A549 (cell line): ENCODE measurements around the gene GLYATL3. TPM values are rescaled to one million over a fixed set of nuclear protein-coding genes. Genes with fewer than 3 reads are reported as not detected.

Experiments used
- ATAC-seq, 2 experiments: fragments of 200-7000 bp in 1 of 2; fragments of >200 bp in 1 of 2; cut with Nextera tagmentation in 1 of 2; cut with Tn5 transposase in 1 of 2; 3 replicates each; pipeline versions ENCODE4 v1.8.0 to v1.9.1; 2018 to 2020; ENCODE audit warnings: mild to moderate bottlenecking in 1 of 2, moderate library complexity in 1 of 2
- CTCF ChIA-PET: fragments of 300-600 bp; sonication (Branson Sonifier 250); formaldehyde crosslinking; extraction: SDS; loops from one replicate; lab custom pipeline; 2021; ENCODE audit warnings: antibody characterized with exemption, inconsistent platforms; lab: Yijun Ruan, JAX
- POLR2A ChIA-PET: fragments of 350-600 bp; formaldehyde crosslinking; extraction: SDS; loops from one replicate; lab custom pipeline; 2021; ENCODE audit warnings: antibody characterized with exemption, inconsistent platforms; lab: Yijun Ruan, JAX
- DNase-seq, 2 experiments: peaks; one replicate each; pipeline versions ENCODE4 v3.0.0 to v3.0.0-alpha.2; 2011 to 2016; ENCODE audit warnings: low read depth in 1 of 2, low spot score in 1 of 2
- FAIRE-seq: peaks from 2 replicates; lab custom pipeline; 2011; peaks lifted over from hg19 to GRCh38; lab: Jason Lieb, UNC
- H3K27ac ChIP-seq, 2 experiments: fragments of >200 bp; sonication (Bioruptor Twin); formaldehyde crosslinking; 3 replicates each; pipeline ENCODE4 v1.5.1; 2016 to 2017
- H3K4me1 ChIP-seq: fragments of >200 bp; sonication (Bioruptor Twin); formaldehyde crosslinking; 3 replicates; pipeline ENCODE4 v1.6.1; 2016
- H3K4me2 ChIP-seq: fragments of >200 bp; sonication (Bioruptor Twin); formaldehyde crosslinking; 3 replicates; pipeline ENCODE4 v1.6.1; 2016
- H3K4me3 ChIP-seq: fragments of >200 bp; sonication (Bioruptor Twin); formaldehyde crosslinking; 3 replicates; pipeline ENCODE4 v1.5.1; 2016
- H3K9me3 ChIP-seq: fragments of >200 bp; sonication (Bioruptor Twin); formaldehyde crosslinking; 3 replicates; pipeline ENCODE4 v1.6.1; 2016
- ATOH8 ChIP-seq: fragments of 250-450 bp; sonication (Bioruptor Pico); IDR thresholded peaks from 2 replicates; pipeline ENCODE4 v1.5.0; 2020; ENCODE audit warnings: low read depth, mild to moderate bottlenecking, moderate library complexity
- BCL3 ChIP-seq: fragments of >200 bp; sonication (Bioruptor Twin); formaldehyde crosslinking; IDR thresholded peaks from 3 replicates; pipeline ENCODE4 v1.6.1; 2016
- CBX8 ChIP-seq: fragments of 200-600 bp; sonication (generic); IDR thresholded peaks from 2 replicates; pipeline ENCODE4 v1.6.1; 2016
- CEBPB ChIP-seq, 2 experiments: fragments of >200 bp in 1 of 2; sonication (Bioruptor Twin) in 1 of 2; formaldehyde crosslinking in 1 of 2; IDR thresholded peaks; 2 replicates each; pipeline ENCODE4 v1.6.1; 2012 to 2016
- CTCF ChIP-seq: fragments of >200 bp; sonication (Bioruptor Twin); formaldehyde crosslinking; IDR thresholded peaks from 3 replicates; pipeline ENCODE4 v1.5.1; 2016
- EHF ChIP-seq: fragments of 250-450 bp; sonication (Bioruptor Pico); IDR thresholded peaks from 2 replicates; pipeline ENCODE4 v1.5.0; 2020; ENCODE audit warnings: mild to moderate bottlenecking
- EP300 ChIP-seq, 2 experiments: fragments of >200 bp; sonication (Bioruptor Twin); formaldehyde crosslinking; IDR thresholded peaks; 2 replicates in 1 of 2; 3 replicates in 1 of 2; pipeline ENCODE4 v1.6.1; 2016 to 2017
- FOSL2 ChIP-seq, 2 experiments: fragments of 450-650 bp in 1 of 2; fragments of >200 bp in 1 of 2; sonication (Bioruptor Twin) in 1 of 2; formaldehyde crosslinking; IDR thresholded peaks; 2 replicates each; pipeline versions ENCODE4 v1.5.0 to v1.6.1; 2016 to 2020; ENCODE audit warnings: mild to moderate bottlenecking in 1 of 2, moderate library complexity in 1 of 2
- GATA3 ChIP-seq: IDR thresholded peaks from 2 replicates; pipeline ENCODE4 v1.6.1; 2012; ENCODE audit warnings: borderline replicate concordance
- HDAC2 ChIP-seq: fragments of 200-600 bp; sonication (generic); IDR thresholded peaks from 2 replicates; pipeline ENCODE4 v1.6.1; 2016
- HES2 ChIP-seq: fragments of >200 bp; sonication (Bioruptor Twin); formaldehyde crosslinking; IDR thresholded peaks from 2 replicates; pipeline ENCODE4 v1.6.1; 2016
- HMGXB4 ChIP-seq: fragments of 250-450 bp; sonication (Bioruptor Pico); IDR thresholded peaks from 2 replicates; pipeline ENCODE4 v1.5.0; 2021; ENCODE audit warnings: mild to moderate bottlenecking, moderate library complexity, borderline replicate concordance
- JUN ChIP-seq, 2 experiments: fragments of >200 bp; sonication (Bioruptor Twin); formaldehyde crosslinking; IDR thresholded peaks; 2 replicates in 1 of 2; 3 replicates in 1 of 2; pipeline ENCODE4 v1.6.1; 2016 to 2017
- JUNB ChIP-seq: fragments of >200 bp; sonication (Bioruptor Twin); formaldehyde crosslinking; IDR thresholded peaks from 2 replicates; pipeline ENCODE4 v1.6.1; 2016
- MAFK ChIP-seq: fragments of 450-650 bp; IDR thresholded peaks from 2 replicates; pipeline ENCODE4 v1.6.1; 2014; ENCODE audit not compliant: partially characterized antibody
- MAX ChIP-seq: IDR thresholded peaks from 2 replicates; pipeline ENCODE4 v1.6.1; 2012
- PHF8 ChIP-seq: fragments of 200-600 bp; sonication (generic); IDR thresholded peaks from 2 replicates; pipeline ENCODE4 v1.6.1; 2016; ENCODE audit warnings: low read depth, mild to moderate bottlenecking, antibody characterized with exemption, moderate library complexity, borderline replicate concordance
- POLR2AphosphoS2 ChIP-seq: conservative IDR thresholded peaks from 2 replicates; pipeline ENCODE4 v1.6.1; 2012; ENCODE audit warnings: low read length, improper control_type of control experiment, inconsistent platforms
- RAD21 ChIP-seq, 2 experiments: fragments of >200 bp in 1 of 2; sonication (Bioruptor Twin) in 1 of 2; formaldehyde crosslinking in 1 of 2; IDR thresholded peaks in 1 of 2; conservative IDR thresholded peaks in 1 of 2; 2 replicates in 1 of 2; 3 replicates in 1 of 2; pipeline ENCODE4 v1.6.1; 2012 to 2018; ENCODE audit warnings: inconsistent platforms in 1 of 2
- RCOR1 ChIP-seq: fragments of 150-350 bp; IDR thresholded peaks from 2 replicates; pipeline ENCODE4 v1.6.1; 2014; ENCODE audit warnings: antibody characterized with exemption, low read length, low read depth
- SMC3 ChIP-seq: fragments of >200 bp; sonication (Bioruptor Twin); formaldehyde crosslinking; IDR thresholded peaks from 3 replicates; pipeline ENCODE4 v1.6.1; 2018; ENCODE audit warnings: inconsistent platforms
- ZNF302 ChIP-seq: fragments of 250-450 bp; sonication (Bioruptor Pico); IDR thresholded peaks from 2 replicates; pipeline ENCODE4 v1.9.0; 2021; ENCODE audit warnings: inconsistent platforms, mild to moderate bottlenecking, moderate library complexity
- ZSCAN20 ChIP-seq: fragments of 250-450 bp; sonication (Bioruptor Pico); IDR thresholded peaks from 2 replicates; pipeline ENCODE4 v1.8.0; 2022; ENCODE audit warnings: mild to moderate bottlenecking, moderate library complexity
- WGBS: methylation state at CpG from one replicate; pipeline ENCODE4 v1.1.6; 2017; ENCODE audit errors: missing lambda C conversion rate; 5-methylcytosine and 5-hydroxymethylcytosine counted together
- polyA plus RNA-seq, 4 experiments: library from polyadenylated mRNA; depleted of rRNA in 3 of 4; stranded (reverse); fragments of >200 nt; fragmentation: RNase III in 1 of 4; extraction: RNeasy Plus Mini Kit Qiagen cat#74134 plus additional on column Dnase treatment in 1 of 4; gene quantifications; 2 replicates in 3 of 4; 3 replicates in 1 of 4; pipeline ENCODE4 v1.2.3, GENCODE V29; 2011 to 2017

Gene GLYATL3
- polyA plus RNA-seq, 2 of the 4 experiments (the other 2 are of a cell fraction) = not detected

GRCh38 chr6:49539102-49539501, 39.4 kb downstream of the GLYATL3 start:
- 94% methylated on average over 3 of the region's 3 CpGs for WGBS
- no peak for FAIRE-seq
- Histone ChIP-seq H3K4me2 (no peak overlapping the region), H3K27ac (peak overlapping the region; percentile 90 to 92; a peak in 5 of 6 replicates), H3K4me3 (no peak overlapping the region), H3K9me3 (no peaks in the 10 kb centered on the region), H3K4me1 (peaks cover 47% of the 10 kb centered on the region)
- TF ChIP-seq CEBPB (IDR thresholded peaks at IDR 0.05) (peak; percentile 78 to 85), HDAC2 (no peak)
- ChIA-PET CTCF (interaction anchor here (1.2 kb wide), 1 partner anchor 68 kb away, joined by 3 read pairs; no protein-coding TSS in a partner anchor), POLR2A (interaction anchor here (0.6 kb wide), 1 partner anchor 15 kb away, joined by 6 read pairs; no protein-coding TSS in a partner anchor)
- no peak for ATAC-seq
- DNase-seq = no peak

GRCh38 chr6:49540614-49541013, 40.9 kb downstream of the GLYATL3 start:
- peak in 1 of 2 experiments; percentile 58 for DNase-seq

GRCh38 chr6:49541210-49541724, 41.5 kb downstream of the GLYATL3 start:
- CTCF ChIA-PET = interaction anchor here (5.4 kb wide), 1 partner anchor 9 kb away, joined by 27 read pairs; no protein-coding TSS in a partner anchor
- Histone ChIP-seq H3K27ac (peak overlapping the region; percentile 90), H3K4me2 (peak overlapping the region; percentile 71), H3K9me3 (no peaks in the 10 kb centered on the region), H3K4me1 (peaks cover 38% of the 10 kb centered on the region), H3K4me3 (no peak overlapping the region)
- FAIRE-seq = no peak
- peak; percentile 46 to 83 for DNase-seq
- WGBS = 0% methylated on average over 1 of the region's 1 CpG
- ATAC-seq = peak; percentile 83 to 90
- POLR2A ChIA-PET = interaction anchor here (1.2 to 2.3 kb wide), 2 partner anchors 10 to 12 kb away, joined by 3 to 20 read pairs; partner anchors contain the start of gene C6orf141
- TF ChIP-seq CTCF = no peak
- TF ChIP-seq JUNB = peak; percentile 98
- no peak for TF ChIP-seq POLR2AphosphoS2
- TF ChIP-seq EHF (CRISPR knock-in tag) = no peak
- TF ChIP-seq HDAC2 = no peak
- peak; percentile 88 to 91; a peak in 4 of 5 replicates for TF ChIP-seq JUN (IDR thresholded peaks at IDR 0.05)
- TF ChIP-seq CEBPB (IDR thresholded peaks at IDR 0.05) = peak; percentile 89 to 94
- no peak for TF ChIP-seq ZNF302 (CRISPR knock-in tag)
- peak; percentile 80; the same call in 2 of the 3 replicates for TF ChIP-seq BCL3
- TF ChIP-seq EP300 (IDR thresholded peaks at IDR 0.05) = peak; percentile 75 to 95; a peak in 4 of 5 replicates
- TF ChIP-seq GATA3 = peak; percentile 89
- TF ChIP-seq HES2 = peak; percentile 90
- peak; percentile 94 for TF ChIP-seq FOSL2 (IDR thresholded peaks at IDR 0.05)
- TF ChIP-seq FOSL2 (CRISPR knock-in tag; IDR thresholded peaks at IDR 0.05) = peak; percentile 94
- TF ChIP-seq MAFK = peak; percentile 100
- no peak for TF ChIP-seq CBX8
- no peak for TF ChIP-seq RCOR1
- no peak for TF ChIP-seq PHF8
- no peak for TF ChIP-seq ZSCAN20 (CRISPR knock-in tag)
- TF ChIP-seq RAD21 (conservative IDR thresholded peaks at IDR 0.05 in 1 of 2, IDR thresholded peaks at IDR 0.05 in 1 of 2) = peak in 1 of 2 experiments; percentile 30; a peak in 1 of 5 replicates
- peak; percentile 45; the same call in 1 of the 2 replicates for TF ChIP-seq MAX
- no peak for TF ChIP-seq SMC3
- no peak for TF ChIP-seq ATOH8

More at GRCh38 chr6:49540614-49541013, 40.9 kb downstream of the GLYATL3 start:
- H3K27ac ChIP-seq = peak overlapping the region; percentile 90 to 92
- TF ChIP-seq CEBPB (IDR thresholded peaks at IDR 0.05) (no peak), HMGXB4 (CRISPR knock-in tag) (no peak)
- TF ChIP-seq, all 56 proteins: peak for 0
- no peaks in the 10 kb centered on the region for H3K9me3 ChIP-seq
- POLR2A ChIA-PET = interaction anchor here (1.2 to 2.3 kb wide), 2 partner anchors 10 to 12 kb away, joined by 3 to 20 read pairs; partner anchors contain the start of gene C6orf141
- FAIRE-seq = no peak
- ATAC-seq = peak in 1 of 2 experiments; percentile 51; a peak in 4 of 6 replicates
- peaks cover 45% of the 10 kb centered on the region for H3K4me1 ChIP-seq
- CTCF ChIA-PET = interaction anchor here (1.2 to 5.4 kb wide), 2 partner anchors 9 to 66 kb away, joined by 3 to 27 read pairs; no protein-coding TSS in a partner anchor
- H3K4me2 ChIP-seq = peak overlapping the region; percentile 71
- H3K4me3 ChIP-seq = no peak overlapping the region
